ENCODE measurements around the gene SLC12A7.

The SLC12A7 gene

GRCh38 chr5:1030801-1031271, 81.0 kb downstream of the SLC12A7 start:
- no peaks in the 10 kb centered on the region for H3K36me3 ChIP-seq (ENCODE audit: control insufficient read depth in 4 of 4, insufficient read depth in 4 of 4, low read length in 3 of 4)
- H3K4me1 ChIP-seq (ENCODE audit: control extremely low read depth in 1 of 4, control insufficient read depth in 4 of 4, insufficient read depth in 4 of 4, low read length in 3 of 4): no peaks in the 10 kb centered on the region
- 59% methylated on average over 5 of the region's 10 CpGs for WGBS (ENCODE audit: insufficient coverage)
- no peak overlapping the region for H3K4me3 ChIP-seq (ENCODE audit: control insufficient read depth in 1 of 7, extremely low read depth in 1 of 7, insufficient read depth in 4 of 7, low read depth in 2 of 7, low read length in 6 of 7)
- H3K9me3 ChIP-seq (ENCODE audit: control extremely low read depth in 1 of 5, control insufficient read depth in 4 of 5, insufficient read depth in 2 of 5, low read depth in 1 of 5, low read length in 4 of 5): no peaks in the 10 kb centered on the region
- no peak for DNase-seq
- ChIA-PET POLR2A (no interaction called here), CTCF (interaction anchor here (1.5 kb wide), 1 partner anchor 23 kb away, joined by 6 read pairs; the partner anchor contains the start of gene NKD2)
- no peak overlapping the region for H3K27ac ChIP-seq (ENCODE audit: insufficient read depth in 1 of 2, low read depth in 1 of 2, low read length in 2 of 2, poor library complexity in 1 of 2, severe bottlenecking in 2 of 2)
- no peaks in the 10 kb centered on the region for H3K27me3 ChIP-seq (replicated peaks in 2 of 5; ENCODE audit: control insufficient read depth in 4 of 5, insufficient read depth in 5 of 5, low read length in 4 of 5)

- H3K4me3 ChIP-seq (ENCODE audit: control insufficient read depth in 1 of 7, extremely low read depth in 1 of 7, insufficient read depth in 4 of 7, low read depth in 2 of 7, low read length in 6 of 7): no peak overlapping the region
- no peaks in the 10 kb centered on the region for H3K27me3 ChIP-seq (replicated peaks in 2 of 5; ENCODE audit: control insufficient read depth in 4 of 5, insufficient read depth in 5 of 5, low read length in 4 of 5)
- 94% methylated on average over 5 of the region's 10 CpGs for WGBS (ENCODE audit: insufficient coverage)
- ChIA-PET CTCF (interaction anchor here (1.5 kb wide), 1 partner anchor 22 kb away, joined by 6 read pairs; the partner anchor contains the start of gene NKD2), POLR2A (no interaction called here)
- no peak overlapping the region for H3K27ac ChIP-seq (ENCODE audit: insufficient read depth in 1 of 2, low read depth in 1 of 2, low read length in 2 of 2, poor library complexity in 1 of 2, severe bottlenecking in 2 of 2)
- DNase-seq: no peak
- no peaks in the 10 kb centered on the region for H3K36me3 ChIP-seq (ENCODE audit: control insufficient read depth in 4 of 4, insufficient read depth in 4 of 4, low read length in 3 of 4)
- H3K4me1 ChIP-seq (ENCODE audit: control extremely low read depth in 1 of 4, control insufficient read depth in 4 of 4, insufficient read depth in 4 of 4, low read length in 3 of 4): no peaks in the 10 kb centered on the region
- H3K9me3 ChIP-seq (ENCODE audit: control extremely low read depth in 1 of 5, control insufficient read depth in 4 of 5, insufficient read depth in 2 of 5, low read depth in 1 of 5, low read length in 4 of 5): no peaks in the 10 kb centered on the region
Measured at GRCh38 chr5:1029945-1030625, 81.8 kb downstream of the SLC12A7 start.

- no peaks in the 10 kb centered on the region for H3K27me3 ChIP-seq (replicated peaks in 2 of 5; ENCODE audit: control insufficient read depth in 4 of 5, insufficient read depth in 5 of 5, low read length in 4 of 5)
Measured at GRCh38 chr5:1029282-1029944, 82.5 kb downstream of the SLC12A7 start.

GRCh38 chr5:1028481-1029281, 83.2 kb downstream of the SLC12A7 start:
- Histone ChIP-seq H3K9me3 (ENCODE audit: control extremely low read depth in 1 of 5, control insufficient read depth in 4 of 5, insufficient read depth in 2 of 5, low read depth in 1 of 5, low read length in 4 of 5) (no peaks in the 10 kb centered on the region), H3K4me1 (ENCODE audit: control extremely low read depth in 1 of 4, control insufficient read depth in 4 of 4, insufficient read depth in 4 of 4, low read length in 3 of 4) (no peaks in the 10 kb centered on the region), H3K27ac (ENCODE audit: insufficient read depth in 1 of 2, low read depth in 1 of 2, low read length in 2 of 2, poor library complexity in 1 of 2, severe bottlenecking in 2 of 2) (no peak overlapping the region), H3K27me3 (replicated peaks in 2 of 5; ENCODE audit: control insufficient read depth in 4 of 5, insufficient read depth in 5 of 5, low read length in 4 of 5) (no peaks in the 10 kb centered on the region), H3K36me3 (ENCODE audit: control insufficient read depth in 4 of 4, insufficient read depth in 4 of 4, low read length in 3 of 4) (no peaks in the 10 kb centered on the region), H3K4me3 (ENCODE audit: control insufficient read depth in 1 of 7, extremely low read depth in 1 of 7, insufficient read depth in 4 of 7, low read depth in 2 of 7, low read length in 6 of 7) (no peak overlapping the region)
- ChIA-PET CTCF (interaction anchor here (0.8 kb wide), 1 partner anchor 112 kb away, joined by 4 read pairs; no protein-coding TSS in a partner anchor), POLR2A (no interaction called here)
- 92% methylated on average over 17 of the region's 26 CpGs for WGBS (ENCODE audit: insufficient coverage)
- DNase-seq: no peak

More at GRCh38 chr5:1029282-1029944, 82.5 kb downstream of the SLC12A7 start:
- no peaks in the 10 kb centered on the region for H3K9me3 ChIP-seq (ENCODE audit: control extremely low read depth in 1 of 5, control insufficient read depth in 4 of 5, insufficient read depth in 2 of 5, low read depth in 1 of 5, low read length in 4 of 5)
- POLR2A ChIA-PET: no interaction called here
- H3K4me3 ChIP-seq (ENCODE audit: control insufficient read depth in 1 of 7, extremely low read depth in 1 of 7, insufficient read depth in 4 of 7, low read depth in 2 of 7, low read length in 6 of 7): no peak overlapping the region
- no peak for DNase-seq
- CTCF ChIA-PET: interaction anchor here (1.5 kb wide), 1 partner anchor 21 kb away, joined by 6 read pairs; the partner anchor contains the start of gene NKD2
- H3K27ac ChIP-seq (ENCODE audit: insufficient read depth in 1 of 2, low read depth in 1 of 2, low read length in 2 of 2, poor library complexity in 1 of 2, severe bottlenecking in 2 of 2): no peak overlapping the region
- no peaks in the 10 kb centered on the region for H3K4me1 ChIP-seq (ENCODE audit: control extremely low read depth in 1 of 4, control insufficient read depth in 4 of 4, insufficient read depth in 4 of 4, low read length in 3 of 4)
- no peaks in the 10 kb centered on the region for H3K36me3 ChIP-seq (ENCODE audit: control insufficient read depth in 4 of 4, insufficient read depth in 4 of 4, low read length in 3 of 4)
- 98% methylated on average over 19 of the region's 24 CpGs for WGBS (ENCODE audit: insufficient coverage)

- ChIA-PET CTCF (interaction anchor here (0.8 kb wide), 1 partner anchor 113 kb away, joined by 4 read pairs; no protein-coding TSS in a partner anchor), POLR2A (no interaction called here)
- Histone ChIP-seq H3K27ac (ENCODE audit: insufficient read depth in 1 of 2, low read depth in 1 of 2, low read length in 2 of 2, poor library complexity in 1 of 2, severe bottlenecking in 2 of 2) (no peak overlapping the region), H3K9me3 (ENCODE audit: control extremely low read depth in 1 of 5, control insufficient read depth in 4 of 5, insufficient read depth in 2 of 5, low read depth in 1 of 5, low read length in 4 of 5) (no peaks in the 10 kb centered on the region), H3K4me3 (ENCODE audit: control insufficient read depth in 1 of 7, extremely low read depth in 1 of 7, insufficient read depth in 4 of 7, low read depth in 2 of 7, low read length in 6 of 7) (no peak overlapping the region), H3K4me1 (ENCODE audit: control extremely low read depth in 1 of 4, control insufficient read depth in 4 of 4, insufficient read depth in 4 of 4, low read length in 3 of 4) (no peaks in the 10 kb centered on the region), H3K36me3 (ENCODE audit: control insufficient read depth in 4 of 4, insufficient read depth in 4 of 4, low read length in 3 of 4) (no peaks in the 10 kb centered on the region), H3K27me3 (replicated peaks in 2 of 5; ENCODE audit: control insufficient read depth in 4 of 5, insufficient read depth in 5 of 5, low read length in 4 of 5) (no peaks in the 10 kb centered on the region)
- 94% methylated on average over 30 of the region's 40 CpGs for WGBS (ENCODE audit: insufficient coverage)
- no peak for DNase-seq
Measured at GRCh38 chr5:1027631-1028441, 84.0 kb downstream of the SLC12A7 start.

- no peak for DNase-seq
- H3K4me3 ChIP-seq (ENCODE audit: control insufficient read depth in 1 of 7, extremely low read depth in 1 of 7, insufficient read depth in 4 of 7, low read depth in 2 of 7, low read length in 6 of 7): no peak overlapping the region
- no peaks in the 10 kb centered on the region for H3K4me1 ChIP-seq (ENCODE audit: control extremely low read depth in 1 of 4, control insufficient read depth in 4 of 4, insufficient read depth in 4 of 4, low read length in 3 of 4)
- no peak overlapping the region for H3K27ac ChIP-seq (ENCODE audit: insufficient read depth in 1 of 2, low read depth in 1 of 2, low read length in 2 of 2, poor library complexity in 1 of 2, severe bottlenecking in 2 of 2)
- 95% methylated on average over 23 of the region's 29 CpGs for WGBS (ENCODE audit: insufficient coverage)
- no peaks in the 10 kb centered on the region for H3K9me3 ChIP-seq (ENCODE audit: control extremely low read depth in 1 of 5, control insufficient read depth in 4 of 5, insufficient read depth in 2 of 5, low read depth in 1 of 5, low read length in 4 of 5)
- POLR2A ChIA-PET: no interaction called here
- CTCF ChIA-PET: no interaction called here
- no peaks in the 10 kb centered on the region for H3K27me3 ChIP-seq (replicated peaks in 2 of 5; ENCODE audit: control insufficient read depth in 4 of 5, insufficient read depth in 5 of 5, low read length in 4 of 5)
- H3K36me3 ChIP-seq (ENCODE audit: control insufficient read depth in 4 of 4, insufficient read depth in 4 of 4, low read length in 3 of 4): no peaks in the 10 kb centered on the region
Measured at GRCh38 chr5:1026700-1027621, 84.9 kb downstream of the SLC12A7 start.
